Measurements from ENCODE around the gene HSPA12A. TPM values are rescaled to one million over a fixed set of nuclear protein-coding genes. Genes with fewer than 3 reads are reported as not detected.

Gene HSPA12A, protein sequence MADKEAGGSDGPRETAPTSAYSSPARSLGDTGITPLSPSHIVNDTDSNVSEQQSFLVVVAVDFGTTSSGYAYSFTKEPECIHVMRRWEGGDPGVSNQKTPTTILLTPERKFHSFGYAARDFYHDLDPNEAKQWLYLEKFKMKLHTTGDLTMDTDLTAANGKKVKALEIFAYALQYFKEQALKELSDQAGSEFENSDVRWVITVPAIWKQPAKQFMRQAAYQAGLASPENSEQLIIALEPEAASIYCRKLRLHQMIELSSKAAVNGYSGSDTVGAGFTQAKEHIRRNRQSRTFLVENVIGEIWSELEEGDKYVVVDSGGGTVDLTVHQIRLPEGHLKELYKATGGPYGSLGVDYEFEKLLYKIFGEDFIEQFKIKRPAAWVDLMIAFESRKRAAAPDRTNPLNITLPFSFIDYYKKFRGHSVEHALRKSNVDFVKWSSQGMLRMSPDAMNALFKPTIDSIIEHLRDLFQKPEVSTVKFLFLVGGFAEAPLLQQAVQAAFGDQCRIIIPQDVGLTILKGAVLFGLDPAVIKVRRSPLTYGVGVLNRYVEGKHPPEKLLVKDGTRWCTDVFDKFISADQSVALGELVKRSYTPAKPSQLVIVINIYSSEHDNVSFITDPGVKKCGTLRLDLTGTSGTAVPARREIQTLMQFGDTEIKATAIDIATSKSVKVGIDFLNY
- 0.59 and 4.7 TPM in 2 replicates for total RNA-seq (2014; rRNA removed; shearing (Covaris generic))

DNA sequence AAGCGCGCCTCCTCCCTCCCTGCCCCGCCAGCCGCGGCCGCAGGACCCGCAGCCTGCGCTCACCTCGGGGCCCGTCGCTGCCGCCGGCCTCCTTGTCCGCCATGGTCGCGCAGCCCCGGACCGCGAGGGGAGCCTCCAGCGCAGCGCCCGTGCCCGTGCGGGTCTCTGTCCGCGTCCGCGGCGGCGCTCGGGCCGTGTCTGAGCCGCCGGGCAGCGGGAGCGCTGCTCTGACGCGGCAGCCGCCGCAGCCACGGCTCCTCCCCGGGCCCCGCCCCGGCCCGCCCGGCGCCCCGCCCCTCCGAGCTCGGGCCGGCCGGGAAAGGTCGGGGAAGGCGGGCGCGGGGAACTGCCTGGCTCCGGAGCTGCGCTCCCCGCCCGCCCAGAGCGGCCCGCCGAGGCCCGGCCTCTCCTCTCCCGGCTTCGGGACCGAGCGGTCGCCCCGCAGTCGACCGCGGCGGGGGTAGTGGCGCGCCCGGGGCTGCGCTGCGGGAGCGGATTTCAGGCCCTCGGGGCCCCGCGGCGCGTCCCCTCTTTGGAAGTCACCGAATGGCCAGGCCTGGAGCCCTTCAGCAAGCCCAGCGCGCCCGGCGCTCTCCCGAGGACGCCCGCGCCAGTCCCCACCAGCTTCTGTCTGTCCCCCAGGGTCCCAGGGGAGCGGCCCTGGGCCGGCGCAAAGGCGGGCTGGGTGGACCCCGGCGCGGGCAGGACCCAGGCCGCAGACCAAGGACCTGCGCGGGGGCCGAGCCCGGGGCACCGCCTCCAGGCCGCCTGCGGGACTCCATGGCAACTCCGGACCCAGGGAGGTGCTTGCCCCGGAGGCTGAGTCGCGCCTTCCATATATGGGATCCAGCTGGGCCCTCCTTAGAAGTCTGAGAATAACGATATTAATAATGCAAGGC is at the start of gene HSPA12A:
TSS of gene HSPA12A (minus strand) at position 200 of the 899 bp plus-strand sequence. CDS start at position 103, 97 bp downstream.
- peak; percentile 69 for DNase-seq (ENCODE audit: low read depth)

DNA sequence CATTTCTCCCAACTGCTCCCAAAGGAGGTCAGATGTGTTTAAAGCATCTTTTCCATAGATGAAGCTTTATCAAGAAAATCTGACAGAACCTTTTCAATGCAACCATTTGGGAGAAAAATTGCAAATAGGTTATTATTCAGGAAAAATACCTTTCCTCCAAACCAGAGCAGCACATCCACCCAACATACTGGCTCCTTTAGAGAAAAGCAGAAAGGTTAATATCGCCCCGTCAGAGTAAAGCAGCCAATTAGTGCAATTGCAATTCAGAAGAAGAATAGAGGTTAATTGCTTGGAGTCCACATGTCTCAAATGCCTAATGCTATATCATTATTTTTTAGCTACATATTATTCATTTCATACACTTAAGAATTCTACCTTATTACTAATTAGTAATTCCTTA is 48.9 kb upstream of the HSPA12A start:
- DNase-seq (ENCODE audit: low read depth), result no peak

DNA sequence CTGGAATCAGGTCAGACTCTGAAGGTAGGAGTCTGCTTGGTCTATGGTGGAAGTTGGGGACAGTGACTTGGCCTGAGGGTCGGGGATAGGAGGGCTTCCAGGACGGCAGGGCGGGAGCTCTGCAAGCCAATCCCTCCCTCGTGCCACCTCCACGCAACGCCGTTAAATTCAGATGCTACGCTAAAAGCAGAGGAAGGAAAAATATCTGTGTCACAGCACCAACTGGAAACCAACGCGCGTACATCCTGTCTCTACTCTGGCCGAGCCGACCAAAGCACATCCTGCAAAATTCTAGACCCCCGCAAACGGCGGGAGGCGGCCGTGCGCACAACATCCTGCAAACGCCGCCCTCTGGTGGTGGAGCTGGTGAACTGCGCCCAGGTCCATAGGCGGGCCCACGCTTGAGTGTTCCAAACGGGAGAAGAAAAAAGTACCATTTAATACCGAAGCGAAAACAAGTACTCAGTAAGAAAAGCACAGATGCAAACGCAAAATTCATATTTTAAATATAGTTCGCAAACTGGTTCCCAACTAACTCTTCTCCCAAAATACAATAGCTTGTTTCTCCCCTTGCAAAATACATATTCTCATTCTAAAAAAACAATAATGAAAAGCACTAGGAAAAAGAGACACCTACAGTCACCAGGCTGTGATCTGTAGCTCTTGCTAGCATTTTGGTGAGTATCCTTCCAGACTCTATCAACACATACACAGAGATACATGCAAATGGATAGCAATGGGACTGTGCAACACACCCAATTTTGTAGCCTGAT is 45.7 kb upstream of the HSPA12A start:
- peak; percentile 48 for DNase-seq (ENCODE audit: low read depth)

DNA sequence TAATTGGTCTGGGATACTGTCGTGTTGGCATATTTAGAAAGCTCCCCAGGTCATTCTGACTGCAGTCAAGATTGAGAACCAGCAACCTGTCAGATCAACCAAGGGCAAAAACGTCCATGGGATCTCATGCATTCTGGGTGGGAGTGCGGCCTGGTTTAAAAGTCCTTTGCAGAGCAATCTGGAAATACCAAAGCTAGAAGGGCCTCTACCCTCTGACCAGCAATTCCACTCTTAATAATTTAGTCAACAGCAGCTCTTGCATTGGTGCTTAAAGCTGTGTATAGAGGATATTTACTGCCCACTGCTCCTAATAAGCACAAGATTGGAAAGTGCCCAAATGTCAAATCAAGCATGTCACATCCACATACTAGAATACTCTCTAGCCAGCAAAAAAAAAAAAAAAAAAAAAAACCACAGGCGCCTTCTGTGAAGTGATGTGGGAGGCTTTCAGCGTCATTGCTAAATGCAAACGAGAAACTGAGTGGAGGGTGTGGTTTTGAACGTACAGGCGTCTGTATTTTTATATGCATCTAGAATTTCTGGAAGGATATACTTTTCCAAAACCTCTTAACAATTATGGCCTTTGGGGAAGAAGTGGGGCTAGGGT is 44.8 kb upstream of the HSPA12A start:
- no peak for DNase-seq (ENCODE audit: low read depth)

DNA sequence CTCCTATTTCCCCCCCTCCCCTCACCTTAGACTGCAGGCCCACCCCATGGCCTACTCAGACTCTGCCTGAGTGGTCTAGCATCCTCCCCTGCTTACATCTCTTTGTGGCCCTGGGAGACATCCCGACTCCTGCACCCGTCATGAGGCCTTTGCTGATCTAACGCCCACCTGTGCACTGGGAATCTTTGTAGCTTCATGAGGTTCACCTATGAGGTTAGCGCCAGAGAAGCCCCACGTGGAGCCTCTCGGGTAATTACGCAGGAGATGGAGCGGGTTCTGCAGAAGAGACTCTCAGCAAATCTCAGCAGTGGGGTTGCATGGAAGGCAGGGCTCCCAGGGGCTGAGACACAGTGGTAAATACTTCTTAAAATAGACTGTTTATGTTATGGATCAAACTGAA is 43.5 kb upstream of the HSPA12A start:
- DNase-seq (ENCODE audit: low read depth), result no peak

DNA sequence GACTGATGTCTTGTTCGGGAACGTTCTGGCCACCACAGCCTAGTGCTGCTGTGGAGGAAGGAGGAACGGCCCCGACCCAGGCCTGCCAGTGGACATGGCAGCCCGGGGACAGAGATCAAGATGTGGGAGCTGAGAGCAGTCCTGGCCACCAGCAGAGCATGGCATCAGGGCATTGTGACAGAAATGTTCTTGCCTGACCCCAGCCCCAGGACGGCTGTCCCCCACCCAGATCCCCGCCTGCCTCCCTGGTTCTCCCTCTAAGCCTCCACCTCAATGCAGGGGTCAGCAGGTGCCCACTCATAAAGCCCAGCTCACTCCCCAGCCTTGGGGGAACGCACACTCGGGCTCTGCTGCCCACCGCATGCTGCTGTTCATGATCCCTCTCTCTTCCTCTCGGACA is 42.9 kb upstream of the HSPA12A start:
- DNase-seq (ENCODE audit: low read depth), result no peak

DNA sequence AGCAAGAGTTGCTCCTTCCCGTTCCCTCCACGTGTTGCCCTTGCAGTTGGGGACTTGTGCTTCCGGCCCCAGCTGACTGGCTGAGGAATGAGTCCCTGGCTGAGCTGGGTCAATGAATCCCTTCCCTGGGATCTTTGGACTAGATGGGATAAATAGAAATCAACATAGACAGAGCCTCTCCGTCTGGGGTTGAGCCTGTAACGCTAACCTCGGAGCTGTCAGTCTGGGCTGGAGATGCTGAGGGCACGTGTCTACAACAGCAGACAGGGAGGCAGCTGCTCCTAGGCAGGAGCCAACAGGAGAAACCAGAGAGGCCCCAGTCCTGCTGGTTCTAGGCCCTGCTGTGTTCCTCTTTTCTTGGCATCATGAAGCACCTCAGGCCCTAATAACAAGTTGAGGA is 42.3 kb upstream of the HSPA12A start:
- DNase-seq (ENCODE audit: low read depth), result no peak

DNA sequence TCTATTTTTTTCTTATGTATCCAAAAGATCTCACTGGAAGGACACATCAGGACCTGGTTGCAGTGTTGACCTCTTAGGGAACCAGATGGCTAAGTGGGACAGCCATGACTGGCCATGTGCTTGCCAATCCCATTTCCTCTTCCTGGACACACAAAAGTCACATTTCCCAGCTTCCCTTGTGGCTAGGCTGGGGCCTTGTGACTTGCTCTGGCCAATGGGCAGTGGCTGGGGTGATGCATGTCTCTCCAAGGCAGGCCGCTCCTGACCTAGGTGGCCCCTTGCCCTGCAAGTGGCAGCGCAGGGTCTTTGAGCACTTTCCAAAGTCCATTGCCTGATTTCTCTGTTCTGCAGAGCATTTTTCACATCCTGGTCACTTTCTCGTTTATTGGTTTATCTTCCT is 41.7 kb upstream of the HSPA12A start:
- no peak for DNase-seq (ENCODE audit: low read depth)

DNA sequence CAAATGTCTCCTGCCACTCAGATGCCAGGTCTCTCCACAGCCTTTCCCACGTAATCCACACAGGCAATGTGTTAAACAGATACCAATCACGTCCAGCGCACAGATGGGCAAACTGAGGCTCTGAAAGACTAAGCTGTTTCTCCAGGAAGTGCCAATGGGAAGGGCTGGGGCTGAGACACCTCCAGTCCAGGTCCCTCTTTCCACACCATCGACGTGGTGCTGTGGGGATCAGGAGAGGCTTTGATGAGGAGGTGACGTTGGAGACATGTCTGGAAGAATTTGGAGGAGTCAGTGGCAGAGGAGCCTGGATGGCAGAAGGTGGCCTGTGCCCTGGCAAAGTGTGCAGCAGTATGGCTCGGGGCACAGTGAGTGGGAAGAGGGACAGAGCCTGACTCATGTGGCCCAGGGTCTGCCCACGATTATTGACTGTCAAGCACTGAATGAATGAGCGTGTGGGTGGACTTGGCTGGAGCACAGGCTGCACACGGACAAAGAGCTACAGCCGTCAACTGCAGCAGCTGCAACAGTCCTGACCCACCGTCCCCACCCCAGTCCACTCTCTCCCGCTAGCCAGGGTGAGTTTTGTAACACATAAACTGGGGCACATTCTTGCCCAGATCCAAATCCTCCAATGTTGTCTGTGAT is 40.8 kb upstream of the HSPA12A start:
- no peak for DNase-seq (ENCODE audit: low read depth)

DNA sequence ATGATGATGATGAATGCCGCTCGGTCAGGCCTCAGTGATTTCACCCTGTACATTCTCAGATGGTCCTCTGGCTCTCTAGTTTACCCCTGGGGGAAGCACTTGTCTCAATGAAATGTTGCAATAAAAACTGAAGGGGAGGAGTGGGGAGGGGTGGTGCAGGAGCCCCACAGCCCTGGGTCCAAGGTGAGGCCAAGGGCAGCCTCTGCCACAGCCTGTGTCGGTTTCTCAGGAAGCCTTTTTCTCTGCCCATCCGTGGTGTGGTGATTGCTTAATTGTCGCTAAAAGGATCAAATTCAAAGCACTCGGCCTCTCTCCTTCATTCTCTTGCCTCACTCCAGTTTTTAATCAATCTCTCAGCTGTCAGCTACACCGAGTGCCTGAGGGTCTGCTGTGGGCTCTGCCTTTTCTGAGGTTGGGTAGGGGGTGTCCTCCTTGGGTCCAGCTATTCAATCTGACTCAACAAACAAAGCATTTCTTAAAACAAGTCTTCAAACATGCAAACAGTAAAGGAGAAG is 39.1 kb upstream of the HSPA12A start:
- DNase-seq (ENCODE audit: low read depth), result no peak

DNA sequence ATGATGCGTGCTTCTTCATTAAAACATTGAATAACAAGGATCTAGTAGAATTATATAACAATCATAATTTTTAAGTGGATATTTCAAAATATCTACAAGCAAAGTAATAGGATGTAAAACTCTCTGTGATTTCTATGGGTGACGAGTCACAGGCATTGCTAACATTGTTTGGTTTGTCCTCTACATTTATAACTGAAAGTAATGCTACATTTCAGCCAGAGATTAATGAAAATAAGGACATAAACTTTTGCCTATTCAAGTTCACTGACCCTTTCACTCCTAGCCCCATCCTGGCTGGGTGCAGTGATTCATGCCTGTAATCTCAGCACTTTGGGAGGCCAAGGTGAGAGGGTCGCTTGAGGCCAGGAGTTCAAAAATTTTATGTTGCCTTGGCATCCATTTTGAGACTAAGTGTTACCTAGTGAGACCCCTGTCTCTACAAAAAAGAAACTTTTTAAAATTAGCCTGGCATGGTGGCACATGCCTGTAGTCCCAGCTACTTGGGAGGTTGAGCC is 38.4 kb upstream of the HSPA12A start:
- DNase-seq (ENCODE audit: low read depth), result no peak

DNA sequence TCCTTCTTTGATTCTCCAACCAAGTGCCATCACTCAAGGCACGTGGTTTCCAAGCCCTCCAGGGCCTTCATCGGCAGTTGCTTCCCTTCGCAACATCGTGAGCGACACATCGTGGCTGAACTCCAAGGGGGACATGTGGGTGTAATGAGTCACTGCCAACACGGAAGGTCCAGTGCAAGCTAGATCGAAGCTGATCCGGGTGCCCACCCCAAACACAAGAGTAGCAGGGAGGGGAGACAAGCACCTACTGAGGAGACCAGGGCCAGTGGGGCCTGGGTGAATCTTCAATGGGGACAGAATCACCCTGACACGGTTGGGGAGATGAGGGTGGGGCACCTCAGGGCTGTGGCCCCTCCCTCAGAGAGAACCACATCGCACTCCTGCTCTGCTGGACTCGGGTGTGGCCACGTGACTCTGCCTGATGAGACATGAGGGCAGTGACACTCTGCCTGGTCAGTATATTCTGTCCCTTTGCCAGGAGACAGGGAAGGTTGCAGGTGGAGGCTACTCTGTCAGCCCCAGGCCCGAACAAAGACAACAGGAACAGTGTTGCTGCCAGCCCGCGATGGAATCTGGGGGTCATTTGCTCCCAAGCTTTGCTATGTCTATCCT is 36.8 kb upstream of the HSPA12A start:
- DNase-seq (ENCODE audit: low read depth), result peak; percentile 15

DNA sequence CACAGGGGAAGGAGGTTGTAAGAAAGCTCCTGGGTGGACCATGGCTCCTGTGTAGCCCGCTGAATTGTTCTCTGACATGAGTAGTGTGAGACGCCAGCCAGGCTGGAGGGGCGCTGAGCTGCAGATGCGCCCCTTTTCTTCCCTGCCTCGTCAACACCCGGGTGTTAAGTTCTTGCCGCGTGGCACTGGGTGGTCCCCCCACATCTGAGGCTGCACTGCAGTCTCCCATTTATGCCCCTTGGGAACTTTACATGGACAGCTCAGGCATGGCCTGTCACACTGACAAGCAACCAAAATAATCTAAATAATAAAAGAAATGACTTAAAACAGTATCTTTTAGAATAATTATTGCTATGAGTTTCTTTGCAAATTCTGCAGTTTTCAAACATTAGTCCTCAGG is 34.6 kb upstream of the HSPA12A start:
- DNase-seq (ENCODE audit: low read depth), result no peak

DNA sequence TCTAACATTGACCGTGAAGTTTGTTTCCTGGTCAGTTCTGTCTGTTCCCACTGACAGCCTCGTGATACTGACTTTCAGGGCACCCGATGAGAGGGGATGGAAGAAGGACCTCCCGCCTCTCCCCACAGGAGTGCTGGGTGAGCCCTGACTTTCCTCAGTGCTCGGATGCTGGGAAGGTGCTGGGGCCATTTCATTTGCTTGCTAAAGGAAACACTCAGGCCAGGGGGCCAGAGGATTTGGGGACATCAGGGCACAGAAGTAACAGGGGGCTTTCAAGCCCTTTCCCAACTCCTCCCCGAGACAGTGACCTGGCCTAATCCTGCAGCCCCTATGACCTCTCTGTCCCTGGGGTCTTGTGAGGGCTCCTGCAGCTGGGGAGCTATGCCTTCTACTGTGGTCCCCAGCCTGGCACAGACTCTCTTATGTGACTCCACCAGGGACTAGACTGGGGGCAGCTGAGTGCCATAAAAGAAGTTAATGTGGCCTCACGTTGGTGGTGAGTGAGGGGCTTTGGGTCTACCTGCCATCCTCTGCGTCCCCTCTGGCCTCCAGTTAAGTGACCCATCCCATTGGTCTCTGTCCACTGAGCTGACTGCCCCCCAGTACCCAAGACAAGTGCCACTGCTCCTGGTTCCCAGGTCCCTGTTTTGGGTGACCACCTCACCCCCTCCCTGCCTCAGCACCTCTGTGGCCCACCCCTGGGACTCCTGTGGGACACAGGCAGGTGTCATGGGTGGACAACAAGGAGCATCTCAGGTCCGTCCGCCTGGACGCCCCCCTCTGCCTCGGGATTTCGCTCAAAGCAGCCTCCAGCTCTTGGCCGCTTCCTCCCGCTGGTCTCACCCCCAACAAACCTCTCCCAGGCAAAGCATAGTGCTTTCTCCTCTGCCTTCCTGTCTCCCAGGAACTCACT is 33.4 kb upstream of the HSPA12A start:
- DNase-seq (ENCODE audit: low read depth), result no peak

DNA sequence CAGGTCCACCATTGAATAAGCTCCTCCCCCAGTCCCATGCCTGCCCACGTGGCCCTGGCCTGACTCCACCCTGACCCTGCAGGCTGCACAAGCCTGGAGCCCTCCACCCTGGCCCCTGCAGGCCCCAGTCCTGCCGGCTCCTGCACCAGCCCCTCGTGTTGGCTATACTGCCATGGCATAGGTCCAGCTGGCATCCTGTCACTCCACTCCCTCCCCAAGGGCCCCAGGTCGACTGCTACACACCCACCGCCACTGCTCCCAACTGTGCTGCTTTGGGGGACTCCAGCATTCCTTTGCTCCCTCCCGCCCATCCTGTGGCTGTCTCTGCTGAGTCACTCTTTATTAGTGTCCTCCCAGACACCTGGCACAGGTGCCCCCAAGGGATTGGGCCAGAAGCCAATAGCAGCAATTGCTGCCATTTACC is 32.4 kb upstream of the HSPA12A start:
- DNase-seq (ENCODE audit: low read depth), result peak; percentile 9

DNA sequence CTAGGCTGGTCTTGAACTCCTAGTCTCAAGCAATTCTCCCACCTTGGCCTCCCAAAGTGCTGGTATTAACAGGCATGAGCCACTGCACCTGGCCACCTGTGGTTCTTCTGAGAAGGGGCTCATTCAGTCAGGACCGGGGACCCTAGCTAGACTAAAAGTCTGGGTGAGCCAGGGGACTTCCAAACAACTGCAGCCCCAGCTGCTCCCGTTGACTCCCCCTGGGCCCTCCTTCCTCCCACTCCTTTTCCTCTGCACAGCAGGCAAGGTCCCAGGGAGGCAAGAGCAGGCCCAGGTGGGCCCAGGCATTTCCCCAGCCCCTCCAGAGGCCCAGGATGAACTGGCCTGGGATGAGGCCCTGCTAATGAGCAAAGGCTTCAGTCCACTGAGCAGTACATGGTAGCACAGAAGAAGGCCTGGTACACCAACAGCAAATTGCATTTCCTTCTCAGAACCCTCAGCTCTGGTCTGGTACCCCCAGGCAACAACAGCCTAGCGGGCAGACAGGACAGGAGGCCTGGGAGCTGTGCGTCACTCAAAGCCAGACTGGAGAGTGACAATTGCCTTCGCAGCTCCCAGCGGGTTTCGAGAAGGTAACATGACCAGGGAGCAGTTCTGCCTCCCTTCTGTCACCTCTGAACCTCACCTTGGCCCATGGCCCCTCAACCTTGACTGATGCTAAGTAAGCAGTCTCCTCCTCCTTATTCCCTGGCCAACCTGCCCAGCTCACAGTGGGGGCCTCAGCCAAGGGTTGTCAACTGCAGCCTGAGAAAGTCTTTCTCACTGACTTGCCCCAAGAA is 30.7 kb upstream of the HSPA12A start:
- DNase-seq (ENCODE audit: low read depth), result no peak

DNA sequence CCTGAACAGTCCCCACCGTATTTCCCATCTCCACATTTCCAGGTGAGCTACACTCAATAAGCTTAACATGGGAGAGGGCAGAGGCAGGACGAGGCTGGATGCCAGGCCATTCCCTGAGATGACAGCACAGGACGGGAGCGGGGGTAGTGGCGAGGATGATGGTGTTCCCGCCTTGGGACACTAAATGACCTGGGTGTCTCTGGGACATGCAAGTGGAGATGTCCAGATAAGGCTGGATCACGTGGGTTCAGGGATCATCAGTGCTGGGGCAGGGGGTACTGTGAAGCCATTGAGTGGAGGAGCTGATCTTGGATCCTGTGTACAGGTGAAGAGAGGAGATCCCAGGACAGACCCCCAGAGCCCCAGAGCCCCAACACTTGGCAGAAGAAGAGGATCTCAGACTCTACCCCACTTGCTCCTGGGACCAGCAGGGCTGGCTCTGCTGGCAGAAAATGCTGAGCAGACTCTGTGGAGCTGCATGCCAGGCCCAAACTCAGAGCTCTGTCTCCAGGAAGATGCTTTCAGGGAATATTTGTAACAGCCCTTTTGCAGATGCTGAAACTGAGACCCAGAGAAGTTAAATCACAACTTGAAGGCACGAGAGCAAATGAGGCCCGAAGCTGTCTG is 29.7 kb upstream of the HSPA12A start:
- DNase-seq (ENCODE audit: low read depth), result no peak

All from M059J (cell line).